ENCODE data around the gene OTOP1.
A peak's percentile ranks its signal among the peaks of the same experiment; 100 is the strongest.

Gene OTOP1

DNA sequence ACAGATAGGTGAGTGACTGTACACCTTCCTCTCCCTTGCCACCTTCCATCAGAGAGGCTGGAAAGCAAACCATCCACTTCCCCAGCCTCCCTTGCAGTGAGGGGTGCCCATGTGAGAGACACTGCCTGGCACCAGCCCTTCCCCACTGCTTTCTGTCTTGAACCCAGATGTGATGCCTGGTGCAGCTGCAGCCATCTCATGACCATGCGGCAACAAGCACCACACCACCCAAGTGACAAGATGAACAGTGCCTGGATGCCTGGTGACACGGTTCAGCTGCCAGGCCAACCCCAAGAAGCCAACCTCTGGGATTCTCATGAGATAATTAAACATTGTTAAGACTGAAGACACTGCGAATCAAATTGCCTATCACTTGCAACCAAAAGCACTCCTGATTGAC, 31.4 kb downstream of the OTOP1 start:
- no peak for TF ChIP-seq FOXM1 (IDR thresholded peaks at IDR 0.05; ENCODE audit: borderline replicate concordance, low read depth)
- TF ChIP-seq EP300 (IDR thresholded peaks at IDR 0.05; ENCODE audit: borderline replicate concordance): no peak
- no peak for TF ChIP-seq ZBTB7A (IDR thresholded peaks at IDR 0.05; ENCODE audit: low read depth)
- no peak for TF ChIP-seq USF1 (IDR thresholded peaks at IDR 0.05)
- TF ChIP-seq YY1 (IDR thresholded peaks at IDR 0.05; ENCODE audit: low read depth): no peak
- TF ChIP-seq CEBPB (IDR thresholded peaks at IDR 0.05): no peak
- TF ChIP-seq REST (IDR thresholded peaks at IDR 0.05; ENCODE audit: low read depth): no peak
- TF ChIP-seq RAD21 (IDR thresholded peaks at IDR 0.05; ENCODE audit: low read depth): no peak
- TF ChIP-seq EGR1 (IDR thresholded peaks at IDR 0.05): no peak
- TF ChIP-seq CREB1 (IDR thresholded peaks at IDR 0.05; ENCODE audit: low read depth): no peak
- TF ChIP-seq, protein P1, sequence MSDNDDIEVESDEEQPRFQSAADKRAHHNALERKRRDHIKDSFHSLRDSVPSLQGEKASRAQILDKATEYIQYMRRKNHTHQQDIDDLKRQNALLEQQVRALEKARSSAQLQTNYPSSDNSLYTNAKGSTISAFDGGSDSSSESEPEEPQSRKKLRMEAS (IDR thresholded peaks at IDR 0.05): no peak
- no peak for TF ChIP-seq TEAD4 (IDR thresholded peaks at IDR 0.05)
- TF ChIP-seq NFIC (IDR thresholded peaks at IDR 0.05): no peak
- TF ChIP-seq TAF1 (IDR thresholded peaks at IDR 0.05; ENCODE audit: low read depth): no peak
- no peak for TF ChIP-seq TCF12 (IDR thresholded peaks at IDR 0.05; ENCODE audit: low read depth)

GRCh38 chr4:4185528-4185927, 41.2 kb downstream of the OTOP1 start:
- no peak for TF ChIP-seq YY1 (IDR thresholded peaks at IDR 0.05; ENCODE audit: low read depth)
- TF ChIP-seq, protein P1 (IDR thresholded peaks at IDR 0.05): no peak
- TF ChIP-seq NFIC (IDR thresholded peaks at IDR 0.05): no peak
- TF ChIP-seq TAF1 (IDR thresholded peaks at IDR 0.05; ENCODE audit: low read depth): no peak
- no peak for TF ChIP-seq RAD21 (IDR thresholded peaks at IDR 0.05; ENCODE audit: low read depth)
- no peak for TF ChIP-seq FOXM1 (IDR thresholded peaks at IDR 0.05; ENCODE audit: borderline replicate concordance, low read depth)
- no peak for TF ChIP-seq CREB1 (IDR thresholded peaks at IDR 0.05; ENCODE audit: low read depth)
- TF ChIP-seq EGR1 (IDR thresholded peaks at IDR 0.05): no peak
- TF ChIP-seq REST (IDR thresholded peaks at IDR 0.05; ENCODE audit: low read depth): no peak
- no peak for TF ChIP-seq TCF12 (IDR thresholded peaks at IDR 0.05; ENCODE audit: low read depth)
- TF ChIP-seq ZBTB7A (IDR thresholded peaks at IDR 0.05; ENCODE audit: low read depth): no peak
- no peak for TF ChIP-seq TEAD4 (IDR thresholded peaks at IDR 0.05)
- TF ChIP-seq USF1 (IDR thresholded peaks at IDR 0.05): no peak

DNA sequence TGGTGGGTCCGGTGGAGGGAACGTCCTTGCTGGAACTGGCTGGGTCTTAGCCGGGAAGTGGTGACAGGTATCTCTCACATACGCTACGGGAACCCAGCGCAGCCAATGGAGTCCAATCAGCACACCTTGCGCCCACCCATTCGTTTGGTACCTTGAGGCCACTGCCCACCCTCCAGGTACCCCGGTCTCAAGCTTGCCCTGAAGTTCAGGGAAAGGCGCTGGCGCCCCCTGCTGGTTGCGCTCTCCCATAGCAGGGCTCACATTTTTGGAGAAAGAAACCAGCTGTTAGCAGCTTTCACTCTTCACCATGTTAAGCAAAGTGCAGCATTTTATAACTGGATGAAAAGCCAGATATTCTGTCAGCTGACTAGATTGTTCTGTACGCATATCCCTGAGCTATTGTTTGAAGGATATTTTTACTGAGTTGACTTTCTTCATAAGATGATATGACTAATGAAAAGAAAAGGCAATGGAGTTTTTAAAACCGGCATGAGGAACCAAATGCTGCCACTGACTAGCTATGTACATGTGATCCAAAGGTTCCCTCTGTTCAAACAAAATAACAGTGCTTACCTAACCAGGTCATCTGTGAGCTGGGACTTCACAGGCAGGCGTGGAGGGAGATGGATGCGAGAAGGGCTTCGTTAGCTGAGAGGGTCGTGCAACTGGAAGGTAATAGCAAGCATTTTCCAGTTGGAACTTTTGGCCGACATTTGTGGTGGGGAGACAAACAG, 43.7 kb downstream of the OTOP1 start:
- peak; percentile 74 for TF ChIP-seq RAD21 (IDR thresholded peaks at IDR 0.05; ENCODE audit: low read depth)
- TF ChIP-seq EP300 (IDR thresholded peaks at IDR 0.05; ENCODE audit: borderline replicate concordance): no peak

- TF ChIP-seq TAF1 (IDR thresholded peaks at IDR 0.05; ENCODE audit: low read depth): no peak
- no peak for TF ChIP-seq ZBTB7A (IDR thresholded peaks at IDR 0.05; ENCODE audit: low read depth)
- no peak for TF ChIP-seq EP300 (IDR thresholded peaks at IDR 0.05; ENCODE audit: borderline replicate concordance)
- no peak for TF ChIP-seq TCF12 (IDR thresholded peaks at IDR 0.05; ENCODE audit: low read depth)
- no peak for TF ChIP-seq YY1 (IDR thresholded peaks at IDR 0.05; ENCODE audit: low read depth)
- TF ChIP-seq USF1 (IDR thresholded peaks at IDR 0.05): no peak
These were observed 56.1 kb downstream of the OTOP1 start for GRCh38 chr4:4170596-4171150.

- TF ChIP-seq USF1 (IDR thresholded peaks at IDR 0.05): 0 out of 2 replicates have a peak, but pooled peaks have one; percentile 29
These were observed 62.1 kb downstream of the OTOP1 start for GRCh38 chr4:4164532-4165173.

Data from Ishikawa (cell line).